GM19463 (cell line): Measurements from ENCODE around the gene SELENOM.
A peak's percentile ranks its signal among the peaks of the same experiment; 100 is the strongest.

Source experiments
- ATAC-seq: cut with Tn5 transposase; IDR thresholded peaks from one replicate; pipeline ENCODE4 v1.9.1; 2021; ENCODE audit warnings: mild to moderate bottlenecking, moderate library complexity; ENCODE audit not compliant: unreplicated experiment

Gene SELENOM, protein sequence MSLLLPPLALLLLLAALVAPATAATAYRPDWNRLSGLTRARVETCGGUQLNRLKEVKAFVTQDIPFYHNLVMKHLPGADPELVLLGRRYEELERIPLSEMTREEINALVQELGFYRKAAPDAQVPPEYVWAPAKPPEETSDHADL

DNA sequence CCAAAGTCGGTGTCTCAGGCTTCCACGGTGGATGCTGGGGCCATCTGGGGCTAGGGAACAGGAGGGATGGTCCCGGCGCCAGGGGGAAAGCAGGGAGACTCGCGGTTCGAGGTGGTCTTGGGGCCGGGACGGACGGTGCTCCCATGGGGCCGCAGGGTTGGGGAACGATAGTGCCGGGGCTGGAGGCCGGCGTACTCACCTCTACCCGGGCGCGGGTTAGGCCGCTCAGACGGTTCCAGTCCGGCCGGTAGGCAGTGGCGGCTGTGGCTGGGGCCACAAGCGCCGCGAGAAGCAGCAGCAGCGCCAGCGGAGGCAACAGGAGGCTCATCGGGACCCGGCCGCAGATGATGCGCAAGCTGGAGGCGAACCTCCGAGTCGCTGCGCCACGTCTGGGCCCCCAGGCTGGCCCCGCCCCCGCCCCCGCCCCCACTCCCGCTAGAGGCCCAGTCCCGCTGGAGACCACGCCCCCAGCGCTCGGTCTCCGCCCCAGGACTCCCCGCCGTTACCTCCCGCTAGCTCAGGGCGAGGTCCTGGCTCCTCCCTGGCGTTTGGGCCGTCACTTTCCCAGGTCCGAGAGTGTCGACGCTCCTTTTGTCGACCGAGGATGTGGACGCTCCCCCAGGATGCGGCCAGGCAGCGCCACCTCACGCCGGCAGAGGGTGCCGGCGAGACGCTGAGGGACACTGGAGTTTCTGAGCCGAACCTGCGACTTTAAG, at the start of gene SELENOM:
Gene SELENOM (minus strand): TSS at position 391 of the 716 bp plus-strand sequence. CDS start 63 bp downstream, at position 328.
- ATAC-seq, result peak; percentile 89

DNA sequence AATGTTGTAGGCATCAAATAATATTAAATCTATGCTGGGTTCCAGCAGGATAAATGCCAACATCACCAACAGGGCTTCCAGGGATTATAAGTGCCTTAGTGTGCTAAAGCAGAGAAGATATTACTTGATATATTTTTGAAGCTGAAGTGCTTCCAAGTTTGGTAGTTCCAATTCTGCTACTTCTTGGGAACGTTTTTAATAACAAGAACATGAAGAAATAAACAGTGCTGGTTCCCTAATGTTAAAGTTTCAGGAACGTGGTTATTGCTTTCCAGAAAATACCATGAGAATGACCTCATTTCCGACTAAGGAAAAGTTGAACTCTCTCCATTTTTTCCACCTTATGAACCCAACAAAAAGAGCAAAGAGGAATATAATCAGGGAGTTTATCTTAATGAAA, 48.1 kb upstream of the SELENOM start:
- ATAC-seq, result no peak

DNA sequence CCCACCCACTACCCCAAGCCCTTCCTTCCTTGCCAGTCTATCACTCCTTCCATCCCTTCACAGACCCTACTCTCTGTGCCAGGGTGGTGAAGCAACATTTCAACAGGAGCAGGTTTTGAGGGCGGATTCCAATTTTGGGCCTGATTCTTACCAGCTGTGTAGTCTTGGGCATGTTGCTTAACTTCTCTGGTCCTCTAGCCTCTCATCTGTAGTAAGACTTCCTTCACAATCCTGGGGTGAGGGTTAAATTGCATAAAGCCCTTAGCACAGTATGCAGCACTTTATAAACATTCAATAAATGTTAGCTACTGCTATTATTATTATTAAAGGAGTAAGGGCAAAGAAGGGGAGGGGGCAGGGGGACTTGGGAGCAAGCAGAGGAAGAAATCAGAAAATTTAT, 47.6 kb upstream of the SELENOM start:
- ATAC-seq, result no peak

DNA sequence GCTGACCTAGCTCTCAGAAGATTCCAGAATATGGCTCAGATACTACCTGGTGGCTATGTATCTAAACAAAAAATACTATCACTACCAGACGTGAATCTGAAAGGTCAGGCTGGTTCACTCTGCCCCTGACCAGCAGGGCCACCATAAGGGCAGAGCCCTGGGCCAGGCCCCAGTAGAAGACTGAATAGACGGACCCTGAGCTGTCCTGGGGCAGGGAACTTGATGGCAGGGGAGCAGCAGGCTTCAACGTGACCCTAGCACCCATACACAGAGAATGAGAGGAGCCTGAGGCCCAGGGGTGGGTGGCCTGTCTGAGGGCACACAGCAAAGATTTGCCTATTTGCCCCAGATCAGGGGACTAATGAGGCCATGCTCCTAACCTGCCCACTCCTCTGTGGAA, 46.0 kb upstream of the SELENOM start:
- ATAC-seq, result no peak

DNA sequence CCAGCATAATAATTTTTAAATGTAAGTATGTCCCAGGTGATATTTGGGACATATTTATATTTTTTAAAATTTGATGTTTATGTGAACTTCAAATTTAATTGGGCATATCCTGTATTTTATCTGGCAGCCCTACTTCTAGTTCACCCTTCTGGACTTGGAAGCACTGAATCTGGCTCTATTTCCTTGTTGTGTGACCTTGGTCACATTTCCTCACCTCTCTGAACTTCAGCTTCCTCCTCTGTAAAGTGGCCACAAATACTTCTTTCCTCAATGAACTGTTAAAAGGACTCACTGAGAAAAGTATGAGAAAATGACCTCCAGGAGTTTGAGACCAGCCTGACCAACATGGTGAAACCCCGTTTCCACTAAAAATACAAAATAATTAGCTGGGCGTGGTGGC, 44.5 kb upstream of the SELENOM start:
- no peak for ATAC-seq

DNA sequence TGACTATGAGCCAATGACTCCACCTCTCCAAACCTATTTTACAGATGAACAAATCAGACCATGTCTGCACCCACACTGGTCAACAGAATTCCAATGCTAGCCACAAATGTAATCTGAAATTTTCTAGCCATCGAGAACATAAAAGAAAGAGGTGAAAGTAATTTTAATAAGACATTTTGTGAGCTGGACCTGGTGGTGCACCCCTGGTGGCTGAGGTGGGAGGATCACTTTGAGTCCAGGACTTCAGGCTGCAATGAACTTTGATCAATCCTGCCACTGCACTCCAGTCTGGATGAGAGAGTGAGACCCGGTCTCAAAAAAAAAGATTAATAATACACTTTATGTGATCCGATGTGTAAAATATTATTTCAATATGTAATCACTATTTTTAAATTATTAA, 43.2 kb upstream of the SELENOM start:
- no peak for ATAC-seq

DNA sequence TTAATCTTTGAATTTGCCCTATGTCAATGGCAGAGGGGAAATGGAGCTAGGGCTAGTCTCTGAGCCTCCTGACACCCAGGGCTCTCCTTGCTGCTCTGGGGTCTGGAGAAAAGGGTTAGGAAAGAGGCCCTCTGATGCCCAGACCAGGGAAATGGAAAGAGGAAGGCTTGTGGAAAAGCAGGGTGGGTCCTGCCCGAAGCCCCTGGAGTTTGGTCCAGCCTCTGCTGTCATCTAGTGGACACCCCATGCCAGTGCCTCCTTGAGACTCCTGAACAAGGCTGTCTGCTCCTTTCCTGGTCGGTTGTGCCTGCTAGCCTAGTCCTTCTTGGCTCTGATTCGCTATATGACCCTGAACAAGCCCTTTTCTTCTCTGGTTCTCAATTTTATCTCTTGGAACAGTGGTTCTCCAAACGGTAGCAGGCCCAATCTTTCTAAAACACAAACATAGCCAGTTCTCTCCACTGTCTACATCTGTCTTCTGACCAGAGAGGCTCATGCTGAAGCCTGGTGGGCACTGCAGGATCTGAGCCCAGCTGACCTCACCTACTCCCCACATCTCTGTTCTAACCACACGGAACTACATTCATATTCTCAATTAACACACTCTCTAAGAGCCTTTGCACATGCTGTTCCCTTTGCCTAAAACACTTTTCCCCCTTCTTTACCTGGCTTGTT, 41.7 kb upstream of the SELENOM start:
- no peak for ATAC-seq

DNA sequence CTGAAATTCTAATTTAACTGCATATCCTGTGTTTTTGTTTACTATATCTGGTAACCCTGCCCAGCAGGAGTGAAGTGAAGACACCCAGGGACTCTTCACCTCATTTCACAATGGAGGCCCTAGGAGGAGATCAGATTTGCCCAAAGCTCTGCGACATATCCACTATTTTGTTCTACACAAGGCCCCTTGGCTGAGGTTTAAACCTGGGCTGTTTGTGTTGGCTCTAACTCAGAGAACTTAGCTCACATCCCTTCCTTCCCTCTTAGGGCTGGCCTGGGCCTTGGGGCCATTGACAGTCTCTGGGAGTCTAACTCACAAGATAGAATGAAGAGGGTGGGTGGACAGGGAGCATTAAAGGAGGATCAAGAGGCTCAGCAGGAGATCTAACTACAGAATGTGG, 41.1 kb upstream of the SELENOM start:
- no peak for ATAC-seq

DNA sequence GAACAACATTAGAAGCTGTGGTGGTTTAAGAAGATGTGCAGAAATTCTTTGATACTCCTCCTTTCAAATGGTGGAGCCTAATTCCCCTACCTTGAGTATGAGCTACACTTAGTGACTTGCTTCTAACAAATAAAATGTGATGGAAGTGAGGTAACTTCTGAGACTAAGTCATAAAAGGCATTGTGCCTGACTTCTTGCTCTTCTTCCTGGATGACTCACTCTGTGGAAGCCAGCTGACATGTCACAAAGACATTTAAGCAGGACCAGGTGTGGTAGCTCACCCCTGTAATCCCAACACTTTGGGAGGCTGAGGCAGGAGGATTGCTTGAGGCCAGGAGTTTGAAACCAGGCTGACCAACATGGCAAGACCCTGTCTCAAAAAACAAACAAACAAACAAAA, 36.9 kb upstream of the SELENOM start:
- no peak for ATAC-seq

DNA sequence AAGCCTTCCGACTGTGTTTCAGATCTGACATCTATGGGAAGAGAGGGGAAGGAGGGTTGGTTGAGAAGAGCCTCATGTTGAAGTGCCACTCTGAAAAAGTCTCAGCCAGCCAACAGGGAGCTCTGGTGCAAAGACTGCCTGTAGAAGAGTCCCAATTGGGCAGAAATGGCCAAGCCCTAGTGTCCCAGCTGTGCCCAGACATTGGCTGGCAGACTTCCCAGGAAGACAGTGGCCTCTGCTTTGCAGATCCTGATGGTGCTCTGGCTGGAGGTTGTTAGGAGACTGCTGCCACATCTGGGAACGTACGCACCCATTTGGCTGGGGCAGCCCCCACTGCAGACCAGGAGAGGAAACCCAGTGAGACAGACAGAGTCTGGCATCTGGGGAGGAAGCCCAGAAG, 36.2 kb upstream of the SELENOM start:
- ATAC-seq, result no peak

DNA sequence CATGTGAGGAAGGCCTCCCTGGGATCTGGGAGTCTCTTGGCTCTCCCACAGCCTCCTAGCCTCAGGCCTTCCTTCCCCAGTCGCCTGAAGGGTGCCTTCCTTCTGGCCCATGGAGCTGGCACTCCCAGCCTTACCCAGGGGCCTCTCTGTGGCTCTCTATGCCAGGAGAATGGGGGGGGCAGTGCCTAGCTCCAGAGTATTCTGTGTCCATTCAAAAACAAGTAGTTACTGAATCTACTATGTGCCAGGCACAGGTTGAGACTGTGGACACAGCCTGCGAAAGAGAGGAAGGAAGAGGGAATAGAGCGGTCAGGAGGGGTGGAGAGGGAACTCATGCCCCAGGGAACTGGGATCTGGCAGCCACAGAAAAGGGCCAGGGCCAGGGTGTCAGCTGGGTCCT, 35.7 kb upstream of the SELENOM start:
- ATAC-seq, result no peak

DNA sequence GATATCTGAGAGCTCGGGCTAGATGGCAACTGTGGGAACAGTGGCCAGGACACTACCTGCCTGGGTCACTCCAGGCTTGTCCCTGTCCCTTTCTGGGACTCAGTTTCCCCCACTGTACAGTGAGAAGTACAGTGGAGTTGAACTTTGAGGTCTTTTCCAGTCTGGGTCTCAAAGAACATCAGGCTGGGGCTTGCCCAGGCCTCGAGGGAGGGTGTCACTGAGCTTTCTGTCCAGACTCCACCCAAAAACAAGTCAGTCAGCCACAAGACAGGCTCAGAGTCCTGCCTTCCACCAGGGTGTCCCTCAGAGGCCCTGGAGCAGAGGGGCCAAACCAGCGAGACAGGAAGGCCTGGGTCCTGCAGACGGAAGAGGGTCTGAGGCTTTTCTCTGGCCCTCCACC, 34.9 kb upstream of the SELENOM start:
- ATAC-seq, result no peak

DNA sequence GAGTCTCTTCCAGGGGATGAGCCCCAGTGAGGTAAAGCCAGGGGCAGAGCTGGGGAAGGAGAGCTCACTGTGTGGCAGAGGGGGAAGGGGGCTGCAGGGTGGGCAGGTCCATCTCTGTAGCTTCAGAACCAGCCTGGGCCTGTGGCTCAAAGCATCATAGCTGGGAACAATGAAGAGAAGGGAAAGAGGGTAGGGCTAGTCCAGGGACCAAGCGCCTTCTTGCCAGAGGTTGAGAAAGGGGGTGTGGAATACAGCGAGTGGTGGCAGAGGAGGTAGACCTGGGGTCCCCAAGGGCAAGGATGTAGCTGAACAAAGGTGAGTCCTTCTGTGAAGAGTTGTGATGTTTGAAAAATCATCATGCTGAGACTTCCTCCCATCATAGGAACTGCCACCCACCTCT, 34.2 kb upstream of the SELENOM start:
- ATAC-seq, result no peak

DNA sequence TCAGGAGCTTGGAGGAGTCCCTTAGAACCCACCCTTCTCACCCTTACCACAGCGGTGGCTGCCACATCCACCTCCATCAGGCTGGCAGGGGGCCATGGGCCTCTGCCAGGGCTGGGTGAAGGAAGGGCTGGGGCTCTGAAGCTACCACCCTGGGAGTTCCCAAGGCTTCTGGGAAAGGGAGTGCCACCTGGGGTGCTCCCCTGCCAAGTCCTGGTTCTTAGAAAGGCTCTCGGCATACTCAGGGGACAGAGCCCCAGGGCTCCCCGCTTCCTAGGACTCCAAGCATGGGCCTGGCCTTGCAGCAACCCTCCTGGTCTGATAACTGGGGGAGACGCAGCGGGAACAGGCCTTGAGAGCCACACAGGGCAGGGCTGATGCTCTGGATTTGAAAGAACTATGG, 33.4 kb upstream of the SELENOM start:
- ATAC-seq, result no peak

DNA sequence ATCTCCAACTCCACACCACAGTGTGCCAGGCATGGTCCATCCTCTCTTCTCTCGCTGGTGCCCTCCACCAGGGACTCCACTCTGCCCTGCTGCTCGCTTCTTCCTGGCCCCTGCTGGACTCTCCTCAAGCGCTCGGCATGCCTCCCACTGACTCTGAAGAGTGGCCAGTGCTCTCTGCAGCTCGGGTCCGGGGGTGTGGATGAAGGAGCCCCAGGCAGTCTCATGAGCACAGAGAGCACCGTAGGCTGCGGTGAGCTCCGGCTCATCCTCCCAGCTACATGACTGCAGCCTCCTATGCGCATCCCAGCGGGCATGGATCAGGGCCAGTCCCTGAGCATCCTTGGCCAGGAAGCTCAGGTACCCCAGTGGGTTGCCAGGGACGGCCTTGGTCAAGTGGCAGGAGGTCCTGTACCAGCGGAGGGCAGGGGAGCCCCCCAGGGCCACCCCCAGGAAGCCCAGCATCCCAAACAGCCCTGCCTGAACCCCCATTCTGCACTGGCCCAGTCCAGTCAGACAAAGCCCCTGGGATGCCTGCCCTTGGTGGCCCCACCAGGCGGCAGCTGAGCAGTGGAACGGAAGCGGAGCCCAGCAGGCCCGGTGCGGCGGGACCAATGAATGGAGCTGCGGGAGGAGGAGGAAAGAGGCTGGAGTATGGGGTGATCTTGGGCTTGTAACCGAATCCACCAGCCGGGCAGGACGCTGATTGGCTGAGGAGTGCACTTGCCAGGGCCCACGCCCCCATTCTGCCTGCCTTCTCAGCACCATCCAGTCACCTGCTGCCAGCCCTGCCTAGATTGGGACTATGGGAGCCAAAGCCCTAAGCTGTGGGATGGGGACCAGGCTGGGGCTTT, 32.7 kb upstream of the SELENOM start, which contains the start of gene PLA2G3:
Gene PLA2G3 (minus strand): TSS at position 643 of the 851 bp plus-strand sequence. CDS start 154 bp downstream, at position 489.
- ATAC-seq, result no peak

DNA sequence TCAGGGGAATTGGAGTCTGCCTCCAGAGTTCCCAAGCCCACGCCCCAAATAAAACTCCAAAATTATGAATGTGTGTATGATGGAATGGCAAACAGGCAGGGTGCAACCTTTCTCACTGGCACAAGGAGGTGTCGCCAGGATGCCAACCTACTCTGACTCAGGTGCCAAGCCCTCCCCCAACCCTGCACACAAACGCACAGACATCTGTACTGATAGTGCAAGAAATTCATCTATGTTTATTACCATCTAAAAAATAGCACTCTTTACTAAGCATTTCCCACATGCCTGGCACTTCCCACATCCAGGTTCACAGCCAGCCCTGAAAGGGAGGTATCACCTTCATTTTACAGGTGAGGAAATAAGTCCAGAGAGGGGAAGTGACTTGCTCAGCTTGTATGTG, 31.7 kb upstream of the SELENOM start:
- no peak for ATAC-seq

DNA sequence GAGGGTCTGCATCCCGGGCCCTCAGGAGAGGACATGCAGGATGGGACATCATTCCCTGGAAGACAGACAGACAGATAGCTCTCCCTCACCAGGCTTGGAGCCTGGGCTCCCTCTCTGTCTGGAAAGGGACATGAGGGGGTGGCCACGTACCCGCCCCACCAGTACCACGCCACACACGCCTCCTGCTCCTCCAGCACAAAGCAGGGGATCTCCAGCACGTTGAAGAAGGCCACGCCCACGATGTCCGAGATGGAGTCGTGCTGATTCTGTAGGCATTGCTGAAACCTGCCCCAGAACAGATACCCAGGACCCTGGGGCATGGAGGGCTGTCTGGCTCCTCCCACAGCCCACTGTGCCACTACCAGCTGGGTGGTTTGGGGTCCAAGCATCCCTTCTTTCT, 30.8 kb upstream of the SELENOM start:
- no peak for ATAC-seq

DNA sequence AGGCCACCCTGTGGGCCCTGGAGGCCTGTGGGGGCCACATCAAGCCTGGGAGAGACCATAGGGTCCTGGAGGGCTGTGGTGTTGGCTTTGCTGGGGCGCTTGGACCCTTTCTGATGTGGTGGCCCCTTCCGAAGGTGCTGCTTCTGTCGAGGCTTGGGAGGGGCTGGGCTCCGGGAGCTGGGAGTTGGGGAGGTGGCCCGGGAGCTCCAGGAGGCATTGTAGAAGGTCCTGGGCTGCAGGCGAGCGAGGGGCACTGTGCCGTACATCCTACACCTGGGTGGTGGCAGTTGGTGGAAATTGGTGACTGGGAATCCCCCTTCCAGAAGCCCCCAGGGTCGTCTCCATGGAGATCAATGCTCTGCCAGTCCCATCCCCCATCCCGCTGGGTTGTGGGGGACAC, 30.4 kb upstream of the SELENOM start:
- no peak for ATAC-seq

DNA sequence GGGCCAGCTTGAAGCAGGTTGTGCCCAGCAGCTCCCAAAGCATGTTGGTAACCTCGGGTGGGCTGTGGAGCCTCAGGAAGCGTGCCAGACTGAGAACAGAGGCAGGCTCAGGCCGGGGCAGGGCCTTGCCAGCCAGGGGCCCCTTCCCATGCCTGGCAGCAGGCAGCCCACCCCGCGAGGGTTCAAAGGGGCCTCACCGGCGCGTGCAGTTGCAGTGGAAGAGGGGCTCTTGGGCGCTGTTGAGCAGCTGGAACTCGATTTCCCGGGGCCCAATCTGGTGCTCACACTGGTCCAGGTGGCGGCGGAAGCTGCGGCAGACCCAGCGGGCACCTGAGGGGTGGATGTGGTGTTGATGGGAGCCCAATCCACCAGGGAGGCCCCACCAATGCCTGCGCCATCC, 29.3 kb upstream of the SELENOM start:
- no peak for ATAC-seq

DNA sequence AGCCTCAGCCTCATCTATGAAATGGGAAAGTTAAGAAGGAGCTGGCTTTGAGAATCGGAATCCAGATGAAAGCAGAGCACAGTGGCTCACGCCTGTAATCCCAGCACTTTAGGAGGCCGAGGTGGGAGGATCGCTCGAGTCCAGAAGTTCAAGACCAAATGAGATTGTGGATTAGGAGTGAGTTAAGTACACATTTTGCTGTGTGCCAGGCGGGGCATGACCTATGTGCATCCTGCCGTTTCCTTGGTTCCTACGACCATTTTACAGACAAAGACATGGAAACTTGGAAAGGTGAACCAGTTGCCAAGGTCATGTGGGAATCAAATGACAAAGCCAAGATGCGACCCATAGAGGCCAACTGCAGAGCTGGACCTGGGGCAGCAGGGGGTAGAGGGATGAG, 28.8 kb upstream of the SELENOM start:
- ATAC-seq, result no peak

DNA sequence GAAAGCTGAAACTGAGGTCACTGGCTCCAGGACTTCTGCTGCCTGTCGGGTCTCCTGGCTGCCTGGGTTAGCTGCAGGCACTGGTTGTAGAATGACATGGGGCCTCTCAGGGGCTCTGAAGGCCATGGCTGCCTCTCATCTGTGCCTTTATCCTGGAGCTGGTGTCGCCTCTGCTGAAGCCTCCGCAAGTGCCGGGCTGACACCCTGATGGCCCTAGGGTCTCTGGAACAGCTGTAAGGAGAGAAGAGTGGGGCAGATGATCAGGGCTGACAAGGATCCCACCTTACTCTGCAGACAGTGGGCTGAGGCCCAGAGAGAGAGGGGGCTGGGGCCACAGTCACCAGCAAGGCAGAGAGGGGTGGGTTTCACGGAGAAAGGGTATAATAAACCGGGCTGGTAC, 28.3 kb upstream of the SELENOM start:
- no peak for ATAC-seq
